ENCODE data around the gene FCAR. TPM values are rescaled to one million over a fixed set of nuclear protein-coding genes. Genes with fewer than 3 reads are reported as not detected.
"Not testable (repeated sequence)": the region's sequence is repeated elsewhere in the genome, so short reads cannot be mapped to it uniquely, and the experiment has no call there.

Gene FCAR
- total RNA-seq, 1 experiment from 2014 or later = not detected

DNA sequence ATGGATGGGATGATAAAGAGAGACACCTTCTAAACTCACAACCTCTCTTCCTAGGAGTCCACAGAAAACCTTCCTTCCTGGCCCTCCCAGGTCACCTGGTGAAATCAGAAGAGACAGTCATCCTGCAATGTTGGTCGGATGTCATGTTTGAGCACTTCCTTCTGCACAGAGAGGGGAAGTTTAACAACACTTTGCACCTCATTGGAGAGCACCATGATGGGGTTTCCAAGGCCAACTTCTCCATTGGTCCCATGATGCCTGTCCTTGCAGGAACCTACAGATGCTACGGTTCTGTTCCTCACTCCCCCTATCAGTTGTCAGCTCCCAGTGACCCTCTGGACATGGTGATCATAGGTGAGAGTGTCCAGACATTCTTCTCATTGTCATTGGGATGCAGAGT lies 36.5 kb upstream of the FCAR start:
- CTCF ChIA-PET = not testable (repeated sequence)

DNA sequence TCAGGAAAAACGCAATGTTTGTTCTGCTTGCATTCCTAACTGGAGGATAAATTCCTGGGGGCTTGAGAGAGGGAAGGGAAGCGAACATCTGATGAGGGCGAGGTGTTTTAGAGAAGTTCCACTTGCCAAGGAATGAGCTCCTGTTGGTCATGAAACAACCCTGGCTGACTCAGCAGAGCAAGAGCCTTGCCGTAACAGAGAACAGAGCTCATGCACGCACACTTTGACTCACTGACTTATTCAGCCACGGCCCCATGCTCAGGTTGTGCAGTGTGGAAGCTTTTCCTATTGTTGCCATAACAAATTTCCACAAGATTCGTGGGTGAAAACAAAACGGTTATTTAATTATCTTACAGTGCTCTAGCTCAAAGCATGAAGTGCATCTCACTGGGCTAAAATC lies 30.9 kb upstream of the FCAR start:
- H3K79me2 ChIP-seq (ENCODE audit: insufficient read depth, low read length); H3K36me3 ChIP-seq (ENCODE audit: control insufficient read depth in 1 of 2, insufficient read depth in 2 of 2, low read length in 2 of 2); CTCF ChIA-PET; DNase-seq (ENCODE audit: low read depth, low spot score); H3K9me2 ChIP-seq (ENCODE audit: insufficient read depth); H3K4me3 ChIP-seq (replicated peaks in 1 of 2; ENCODE audit: low read depth in 1 of 2, low read length in 2 of 2); intact Hi-C loops (cut with micrococcal nuclease); RAD21 ChIA-PET (ENCODE audit: low non-redundant PET in 1 of 2, low total read pairs in 2 of 2, uncharacterized antibody in 2 of 2, unreplicated experiment in 2 of 2); H3K27me3 ChIP-seq (ENCODE audit: insufficient read depth, low read length); H2AFZ ChIP-seq (ENCODE audit: low read depth, low read length, poor library complexity, severe bottlenecking); H3K9ac ChIP-seq (ENCODE audit: low read length); H3K27ac ChIP-seq (ENCODE audit: low read depth, low read length); ATAC-seq; H3K9me3 ChIP-seq (ENCODE audit: control insufficient read depth in 1 of 2, insufficient read depth in 1 of 2, low read depth in 1 of 2, low read length in 2 of 2); BruUV-seq (replicated peaks); H4K20me1 ChIP-seq (ENCODE audit: insufficient read depth); H3K4me1 ChIP-seq (ENCODE audit: control insufficient read depth in 1 of 2, insufficient read depth in 2 of 2, low read length in 2 of 2); H3K4me2 ChIP-seq (ENCODE audit: low read length); POLR2A ChIA-PET: not testable (repeated sequence)

More for the DNA sequence above, 36.5 kb upstream of the FCAR start:
- RAD21 ChIA-PET (ENCODE audit: low non-redundant PET in 1 of 2, low total read pairs in 2 of 2, uncharacterized antibody in 2 of 2, unreplicated experiment in 2 of 2); H3K4me2 ChIP-seq (ENCODE audit: low read length); H3K27ac ChIP-seq (ENCODE audit: low read depth, low read length); H3K27me3 ChIP-seq (ENCODE audit: insufficient read depth, low read length); ATAC-seq; POLR2A ChIA-PET; H3K36me3 ChIP-seq (ENCODE audit: control insufficient read depth in 1 of 2, insufficient read depth in 2 of 2, low read length in 2 of 2); DNase-seq (ENCODE audit: low read depth, low spot score); H4K20me1 ChIP-seq (ENCODE audit: insufficient read depth); H3K9ac ChIP-seq (ENCODE audit: low read length); H3K4me3 ChIP-seq (replicated peaks in 1 of 2; ENCODE audit: low read depth in 1 of 2, low read length in 2 of 2); intact Hi-C loops (cut with micrococcal nuclease); H3K79me2 ChIP-seq (ENCODE audit: insufficient read depth, low read length); BruUV-seq (replicated peaks); H3K4me1 ChIP-seq (ENCODE audit: control insufficient read depth in 1 of 2, insufficient read depth in 2 of 2, low read length in 2 of 2); H3K9me2 ChIP-seq (ENCODE audit: insufficient read depth); H3K9me3 ChIP-seq (ENCODE audit: control insufficient read depth in 1 of 2, insufficient read depth in 1 of 2, low read depth in 1 of 2, low read length in 2 of 2); H2AFZ ChIP-seq (ENCODE audit: low read depth, low read length, poor library complexity, severe bottlenecking): not testable (repeated sequence)

DNA sequence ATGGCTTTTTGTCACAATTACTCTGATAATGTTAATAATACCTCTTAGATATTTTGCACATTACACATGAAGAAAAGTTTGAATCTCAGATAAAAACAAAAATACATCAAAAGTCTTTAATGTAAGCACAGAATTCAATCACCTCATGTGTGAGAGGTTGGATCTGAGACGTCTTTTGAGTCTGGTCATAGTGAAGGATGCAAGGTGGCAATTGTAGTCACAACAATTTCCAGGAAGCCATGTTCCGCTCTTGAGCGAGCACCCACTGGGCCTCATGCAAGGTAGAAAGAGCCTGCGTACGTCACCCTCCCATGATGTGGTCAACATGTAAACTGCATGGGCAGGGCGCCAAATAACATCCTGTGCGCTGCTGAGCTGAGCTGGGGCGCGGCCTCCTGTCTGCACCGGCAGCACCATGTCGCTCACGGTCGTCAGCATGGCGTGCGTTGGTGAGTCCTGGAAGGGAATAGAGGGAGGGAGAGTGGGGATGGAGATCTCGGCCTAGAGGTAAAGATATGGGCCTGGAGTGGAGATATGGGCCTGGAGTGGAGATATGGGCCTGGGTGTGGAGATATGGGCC lies 23.9 kb upstream of the FCAR start, which contains the start of gene KIR3DL2:
KIR3DL2 (plus strand) TSS at position 383 of the 580 bp plus-strand sequence; CDS start at position 416, 33 bp downstream.
- H3K9me3 ChIP-seq (ENCODE audit: control insufficient read depth in 1 of 2, insufficient read depth in 1 of 2, low read depth in 1 of 2, low read length in 2 of 2); H3K9ac ChIP-seq (ENCODE audit: low read length); H4K20me1 ChIP-seq (ENCODE audit: insufficient read depth); H3K9me2 ChIP-seq (ENCODE audit: insufficient read depth); DNase-seq (ENCODE audit: low read depth, low spot score); ATAC-seq; BruUV-seq (replicated peaks); H3K4me2 ChIP-seq (ENCODE audit: low read length); H3K4me1 ChIP-seq (ENCODE audit: control insufficient read depth in 1 of 2, insufficient read depth in 2 of 2, low read length in 2 of 2); H3K4me3 ChIP-seq (replicated peaks in 1 of 2; ENCODE audit: low read depth in 1 of 2, low read length in 2 of 2); H2AFZ ChIP-seq (ENCODE audit: low read depth, low read length, poor library complexity, severe bottlenecking); H3K27me3 ChIP-seq (ENCODE audit: insufficient read depth, low read length); H3K27ac ChIP-seq (ENCODE audit: low read depth, low read length); CTCF ChIA-PET; H3K36me3 ChIP-seq (ENCODE audit: control insufficient read depth in 1 of 2, insufficient read depth in 2 of 2, low read length in 2 of 2); H3K79me2 ChIP-seq (ENCODE audit: insufficient read depth, low read length); RAD21 ChIA-PET (ENCODE audit: low non-redundant PET in 1 of 2, low total read pairs in 2 of 2, uncharacterized antibody in 2 of 2, unreplicated experiment in 2 of 2); POLR2A ChIA-PET: not testable (repeated sequence)
- intact Hi-C loops (cut with micrococcal nuclease) = loop anchor here (10.0 kb wide), 1 partner anchor 75 kb away; no protein-coding TSS in a partner anchor
